ENCODE data around the gene COMMD3.

COMMD3 gene

GRCh38 chr10:22342421-22342820 lies 26.2 kb downstream of the COMMD3 start:
- Histone ChIP-seq H3K4me2 (ENCODE audit: low read depth, low read length, poor library complexity, severe bottlenecking) (peak overlapping the region; percentile 73), H3K79me2 (ENCODE audit: insufficient read depth, low read length) (peaks cover 38% of the 10 kb centered on the region), H3K4me1 (ENCODE audit: insufficient read depth, low read length, poor library complexity, severe bottlenecking) (peaks cover 48% of the 10 kb centered on the region), H3K9me2 (replicated peaks; ENCODE audit: low read depth, low read length) (no peaks in the 10 kb centered on the region), H3K9ac (ENCODE audit: low read depth, low read length, poor library complexity, severe bottlenecking) (peak overlapping the region; percentile 90), H3F3A (ENCODE audit: low read depth) (peaks cover 3% of the 10 kb centered on the region; the same call in 1 of the 2 replicates), H3K4me3 (ENCODE audit: low read length, poor library complexity, severe bottlenecking) (peak overlapping the region; percentile 76), H3K9me3 (ENCODE audit: insufficient read depth, low read depth, low read length) (no peaks in the 10 kb centered on the region), H4K20me1 (ENCODE audit: insufficient read depth, low read length, poor library complexity, severe bottlenecking) (no peaks in the 10 kb centered on the region), H3K27me3 (ENCODE audit: insufficient read depth, low read length, poor library complexity, severe bottlenecking) (no peaks in the 10 kb centered on the region), H2AFZ (ENCODE audit: low read length) (no peak overlapping the region), H3K36me3 (ENCODE audit: insufficient read depth, low read length) (no peaks in the 10 kb centered on the region)
- TF ChIP-seq EZH2phosphoT487 (IDR thresholded peaks at IDR 0.05; ENCODE audit: borderline replicate concordance) (no peak), CTCF (conservative IDR thresholded peaks at IDR 0.05; ENCODE audit: low read length) (no peak)

- peak overlapping the region; percentile 73 for H3K4me2 ChIP-seq (ENCODE audit: low read depth, low read length, poor library complexity, severe bottlenecking)
- H4K20me1 ChIP-seq (ENCODE audit: insufficient read depth, low read length, poor library complexity, severe bottlenecking): no peaks in the 10 kb centered on the region
- H3K27me3 ChIP-seq (ENCODE audit: insufficient read depth, low read length, poor library complexity, severe bottlenecking): no peaks in the 10 kb centered on the region
- no peaks in the 10 kb centered on the region for H3K9me2 ChIP-seq (replicated peaks; ENCODE audit: low read depth, low read length)
- TF ChIP-seq CTCF (conservative IDR thresholded peaks at IDR 0.05; ENCODE audit: low read length): no peak
- TF ChIP-seq EZH2phosphoT487 (IDR thresholded peaks at IDR 0.05; ENCODE audit: borderline replicate concordance): no peak
- peaks cover 42% of the 10 kb centered on the region for H3K4me1 ChIP-seq (ENCODE audit: insufficient read depth, low read length, poor library complexity, severe bottlenecking)
- H3F3A ChIP-seq (ENCODE audit: low read depth): peaks cover 3% of the 10 kb centered on the region; the same call in 1 of the 2 replicates
- no peak overlapping the region for H2AFZ ChIP-seq (ENCODE audit: low read length)
- H3K79me2 ChIP-seq (ENCODE audit: insufficient read depth, low read length): peaks cover 28% of the 10 kb centered on the region
- no peaks in the 10 kb centered on the region for H3K36me3 ChIP-seq (ENCODE audit: insufficient read depth, low read length)
- no peaks in the 10 kb centered on the region for H3K9me3 ChIP-seq (ENCODE audit: insufficient read depth, low read depth, low read length)
- H3K4me3 ChIP-seq (ENCODE audit: low read length, poor library complexity, severe bottlenecking): peak overlapping the region; percentile 47
- H3K9ac ChIP-seq (ENCODE audit: low read depth, low read length, poor library complexity, severe bottlenecking): peak overlapping the region; percentile 90
Observed at GRCh38 chr10:22343731-22344130, 27.5 kb downstream of the COMMD3 start.

- Histone ChIP-seq H3K9me3 (ENCODE audit: insufficient read depth, low read depth, low read length) (no peaks in the 10 kb centered on the region), H3K9me2 (replicated peaks; ENCODE audit: low read depth, low read length) (no peaks in the 10 kb centered on the region), H3K4me2 (ENCODE audit: low read depth, low read length, poor library complexity, severe bottlenecking) (peak overlapping the region; percentile 73), H3F3A (ENCODE audit: low read depth) (peaks cover 3% of the 10 kb centered on the region; the same call in 1 of the 2 replicates), H3K79me2 (ENCODE audit: insufficient read depth, low read length) (peaks cover 23% of the 10 kb centered on the region), H2AFZ (ENCODE audit: low read length) (no peak overlapping the region), H3K36me3 (ENCODE audit: insufficient read depth, low read length) (no peaks in the 10 kb centered on the region), H3K27me3 (ENCODE audit: insufficient read depth, low read length, poor library complexity, severe bottlenecking) (no peaks in the 10 kb centered on the region), H3K4me1 (ENCODE audit: insufficient read depth, low read length, poor library complexity, severe bottlenecking) (peaks cover 37% of the 10 kb centered on the region), H3K9ac (ENCODE audit: low read depth, low read length, poor library complexity, severe bottlenecking) (peak overlapping the region; percentile 90), H4K20me1 (ENCODE audit: insufficient read depth, low read length, poor library complexity, severe bottlenecking) (no peaks in the 10 kb centered on the region), H3K4me3 (ENCODE audit: low read length, poor library complexity, severe bottlenecking) (peak overlapping the region; percentile 47)
- TF ChIP-seq EZH2phosphoT487 (IDR thresholded peaks at IDR 0.05; ENCODE audit: borderline replicate concordance) (no peak), CTCF (conservative IDR thresholded peaks at IDR 0.05; ENCODE audit: low read length) (no peak)
Observed at GRCh38 chr10:22344249-22344648, 28.1 kb downstream of the COMMD3 start.

Data from Loucy (cell line).